GM23338 (cell line): ENCODE measurements around the gene MAPT. TPM values are rescaled to one million over a fixed set of nuclear protein-coding genes. Genes with fewer than 3 reads are reported as not detected.
A peak's percentile ranks its signal among the peaks of the same experiment; 100 is the strongest.

ENCODE experiments used
- ATAC-seq: fragments of 200-7000 bp; cut with Tn5 transposase; 3 replicates; pipeline ENCODE4 v1.9.1; 2020
- DNase-seq: peaks from one replicate; pipeline ENCODE4 v3.0.0-alpha.2; 2015; ENCODE audit warnings: low spot score
- H2AFZ ChIP-seq: fragments of 200-600 bp; sonication (generic); 2 replicates; pipeline ENCODE4 v1.8.0; 2016; ENCODE audit warnings: antibody characterized with exemption, mild to moderate bottlenecking, moderate library complexity
- H3F3A ChIP-seq: fragments of 200-600 bp; sonication (generic); replicated peaks from 2 replicates; pipeline ENCODE4 v1.8.0; 2017; ENCODE audit warnings: antibody characterized with exemption, mixed run types, low read depth
- H3K27ac ChIP-seq: fragments of 200-600 bp; sonication (generic); 2 replicates; pipeline ENCODE4 v1.6.1; 2016; ENCODE audit warnings: low read depth
- H3K27me3 ChIP-seq: fragments of 200-600 bp; sonication (generic); 2 replicates; pipeline ENCODE4 v1.8.0; 2016; ENCODE audit warnings: mild to moderate bottlenecking, mixed run types, moderate library complexity; ENCODE audit not compliant: insufficient read depth
- H3K36me3 ChIP-seq: fragments of 200-600 bp; sonication (generic); 2 replicates; pipeline ENCODE4 v1.8.0; 2016; ENCODE audit warnings: mild to moderate bottlenecking; ENCODE audit not compliant: insufficient read depth
- H3K4me1 ChIP-seq: fragments of 200-600 bp; sonication (generic); 2 replicates; pipeline ENCODE4 v1.8.0; 2016; ENCODE audit warnings: mild to moderate bottlenecking, moderate library complexity; ENCODE audit not compliant: insufficient read depth
- H3K4me2 ChIP-seq: fragments of 200-600 bp; sonication (generic); 2 replicates; pipeline ENCODE4 v1.7.1; 2017; ENCODE audit warnings: mixed run types
- H3K4me3 ChIP-seq: fragments of 200-600 bp; sonication (generic); 2 replicates; pipeline ENCODE4 v1.6.1; 2016; ENCODE audit warnings: mixed run types
- H3K79me2 ChIP-seq: fragments of 200-600 bp; sonication (generic); replicated peaks from 2 replicates; pipeline ENCODE4 v1.8.0; 2017; ENCODE audit warnings: mild to moderate bottlenecking; ENCODE audit not compliant: insufficient read depth
- H3K9me2 ChIP-seq: fragments of 200-600 bp; sonication (generic); 2 replicates; pipeline ENCODE4 v1.8.0; 2017; ENCODE audit not compliant: insufficient read depth
- H4K20me1 ChIP-seq: fragments of 200-600 bp; sonication (generic); replicated peaks from 2 replicates; pipeline ENCODE4 v1.8.0; 2017; ENCODE audit warnings: mild to moderate bottlenecking; ENCODE audit not compliant: insufficient read depth
- H3K27ac Mint-ChIP-seq: 2 replicates; pipeline ENCODE4 v1.8.0; 2020; ENCODE audit warnings: inconsistent platforms, mild to moderate bottlenecking, moderate library complexity, mixed read lengths
- H3K27me3 Mint-ChIP-seq: 3 replicates; pipeline ENCODE4 v1.8.0; 2022; ENCODE audit warnings: low read depth, mild to moderate bottlenecking, moderate library complexity, mixed read lengths, inconsistent platforms; ENCODE audit not compliant: insufficient read depth, poor library complexity
- H3K36me3 Mint-ChIP-seq: 3 replicates; pipeline ENCODE4 v1.8.0; 2021; ENCODE audit warnings: low read depth, mild to moderate bottlenecking, inconsistent platforms, moderate library complexity, mixed read lengths
- H3K4me1 Mint-ChIP-seq: 3 replicates; pipeline ENCODE4 v1.8.0; 2020; ENCODE audit warnings: mild to moderate bottlenecking, inconsistent platforms, mixed read lengths
- H3K4me3 Mint-ChIP-seq: 3 replicates; pipeline ENCODE4 v1.8.0; 2021; ENCODE audit warnings: moderate library complexity, mild to moderate bottlenecking, inconsistent platforms, mixed read lengths
- H3K9me3 Mint-ChIP-seq: 3 replicates; pipeline ENCODE4 v1.8.0; 2020; ENCODE audit warnings: moderate library complexity, mild to moderate bottlenecking, inconsistent platforms, mixed read lengths
- CTCF ChIP-seq, 2 experiments: fragments of 200-600 bp in 1 of 2; sonication (generic) in 1 of 2; conservative IDR thresholded peaks; 2 replicates each; pipeline versions ENCODE4 v1.5.1 to v1.6.1; 2016 to 2017; ENCODE audit warnings: antibody characterized with exemption in 2 of 2, low read depth in 2 of 2, mild to moderate bottlenecking in 2 of 2, moderate library complexity in 1 of 2
- ETS1 ChIP-seq: IDR thresholded peaks from 2 replicates; pipeline ENCODE4 v1.6.1; 2016; ENCODE audit warnings: antibody characterized with exemption
- EZH2 ChIP-seq: fragments of 200-600 bp; sonication (generic); IDR thresholded peaks from one replicate; pipeline ENCODE4 v1.8.0; 2017; ENCODE audit warnings: antibody characterized with exemption, mild to moderate bottlenecking, low read depth; ENCODE audit not compliant: unreplicated experiment
- EZH2phosphoT487 ChIP-seq: fragments of 200-600 bp; sonication (generic); IDR thresholded peaks from one replicate; pipeline ENCODE4 v1.8.1; 2018; ENCODE audit warnings: antibody characterized with exemption; ENCODE audit not compliant: unreplicated experiment
- POLR2AphosphoS5 ChIP-seq: IDR thresholded peaks from 2 replicates; pipeline ENCODE4 v1.6.1; 2016; ENCODE audit warnings: antibody characterized with exemption, low read depth
- ZNF114 ChIP-seq: fragments of 250-450 bp; sonication (Bioruptor Pico); IDR thresholded peaks from 2 replicates; pipeline ENCODE4 v1.5.0; 2020; ENCODE audit warnings: mild to moderate bottlenecking, moderate library complexity
- polyA plus RNA-seq: library from polyadenylated mRNA; unstranded; fragments of >200 nt; fragmentation: Nextera tagmentation; extraction: Ambion mirVana; gene quantifications from 2 replicates; pipeline ENCODE4 v1.2.1, GENCODE V29; 2016
- total RNA-seq: library from RNA; depleted of rRNA; stranded (reverse); fragments of >200 nt; shearing (Covaris generic); gene quantifications from 2 replicates; pipeline ENCODE4 v1.2.3, GENCODE V29; 2014

MAPT gene
- total and polyA plus RNA-seq, 2 experiments from 2014 or later = 1.1 to 2.1 TPM

- H3K27ac Mint-ChIP-seq = no peak overlapping the region
- H3K4me3 ChIP-seq = peak overlapping the region; percentile 85
- H4K20me1 ChIP-seq = no peaks in the 10 kb centered on the region
- no peaks in the 10 kb centered on the region for H3K36me3 ChIP-seq
- peak overlapping the region; percentile 97 for H2AFZ ChIP-seq
- H3K27me3 ChIP-seq = peaks cover 80% of the 10 kb centered on the region
- H3K79me2 ChIP-seq = no peaks in the 10 kb centered on the region
- peaks cover 4% of the 10 kb centered on the region for H3K4me1 ChIP-seq
- ATAC-seq (peak; percentile 22), DNase-seq (peak; percentile 51)
- no peaks in the 10 kb centered on the region for H3K9me2 ChIP-seq
- H3K27ac ChIP-seq = no peak overlapping the region
- no peaks in the 10 kb centered on the region for H3F3A ChIP-seq
- 0 out of 4 replicates have a peak, but pooled peaks of 1 of the 2 experiments have one; percentile 11 for TF ChIP-seq CTCF (conservative IDR thresholded peaks at IDR 0.05; ENCODE audit: low read depth in 2 of 2)
- TF ChIP-seq ZNF114 (CRISPR knock-in tag) = no peak
- TF ChIP-seq EZH2phosphoT487 = no peak
- TF ChIP-seq ETS1 = no peak
- peak overlapping the region; percentile 99 for H3K4me2 ChIP-seq
- peaks cover 15% of the 10 kb centered on the region; the same call in 2 of the 3 replicates for H3K4me1 Mint-ChIP-seq
- H3K9me3 Mint-ChIP-seq = peaks cover 4% of the 10 kb centered on the region; the same call in 1 of the 3 replicates
- H3K4me3 Mint-ChIP-seq = peak overlapping the region; percentile 83
- H3K36me3 Mint-ChIP-seq = no peaks in the 10 kb centered on the region
- H3K27me3 Mint-ChIP-seq = peaks cover 79% of the 10 kb centered on the region
Measured at GRCh38 chr17:45895304-45895968, 1.1 kb downstream of the MAPT start.

GRCh38 chr17:45895969-45896785 is 1.8 kb downstream of the MAPT start:
- ATAC-seq (no peak), DNase-seq (peak; percentile 46)
- Histone ChIP-seq H3K4me3 (peak overlapping the region; percentile 85), H3K79me2 (no peaks in the 10 kb centered on the region), H3K4me1 (peaks cover 4% of the 10 kb centered on the region), H4K20me1 (no peaks in the 10 kb centered on the region), H3F3A (no peaks in the 10 kb centered on the region), H3K9me2 (no peaks in the 10 kb centered on the region), H2AFZ (peak overlapping the region; percentile 98), H3K27ac (no peak overlapping the region), H3K27me3 (peaks cover 82% of the 10 kb centered on the region), H3K36me3 (no peaks in the 10 kb centered on the region), H3K4me2 (peak overlapping the region; percentile 99)
- peaks cover 82% of the 10 kb centered on the region for H3K27me3 Mint-ChIP-seq
- peaks cover 15% of the 10 kb centered on the region; the same call in 2 of the 3 replicates for H3K4me1 Mint-ChIP-seq
- peak; percentile 63 for TF ChIP-seq EZH2
- no peak for TF ChIP-seq POLR2AphosphoS5
- no peak overlapping the region for H3K27ac Mint-ChIP-seq
- H3K9me3 Mint-ChIP-seq = peaks cover 4% of the 10 kb centered on the region; the same call in 1 of the 3 replicates
- H3K4me3 Mint-ChIP-seq = peak overlapping the region; percentile 80
- no peaks in the 10 kb centered on the region for H3K36me3 Mint-ChIP-seq
